Suppressor macrophage treated with lipopolysaccharide for 1 hour (primary cell): ENCODE results near the gene AXL.

Experiments
- DNase-seq, 3 donors: peaks; one replicate each; pipeline ENCODE4 v3.0.0-alpha.2; 2020 to 2022

AXL gene

GRCh38 chr19:41235480-41235879 lies 16.5 kb downstream of the AXL start:
- no peak for DNase-seq

DNA sequence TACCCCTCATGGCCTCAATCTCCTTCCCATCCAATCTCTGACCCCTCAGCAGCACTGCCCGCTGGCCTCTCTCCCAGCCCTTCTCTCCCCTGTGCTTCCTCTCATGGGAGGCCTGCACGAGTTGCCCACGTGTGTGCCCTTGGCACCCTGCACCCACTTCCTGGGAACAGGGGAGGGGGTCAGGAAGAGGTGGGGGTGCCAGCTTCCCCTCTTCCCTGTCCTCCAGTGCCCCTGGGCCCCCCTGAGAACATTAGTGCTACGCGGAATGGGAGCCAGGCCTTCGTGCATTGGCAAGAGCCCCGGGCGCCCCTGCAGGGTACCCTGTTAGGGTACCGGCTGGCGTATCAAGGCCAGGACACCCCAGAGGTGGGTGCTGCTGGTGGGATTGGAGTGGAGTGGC lies 19.2 kb downstream of the AXL start:
- DNase-seq, result no peak

DNA sequence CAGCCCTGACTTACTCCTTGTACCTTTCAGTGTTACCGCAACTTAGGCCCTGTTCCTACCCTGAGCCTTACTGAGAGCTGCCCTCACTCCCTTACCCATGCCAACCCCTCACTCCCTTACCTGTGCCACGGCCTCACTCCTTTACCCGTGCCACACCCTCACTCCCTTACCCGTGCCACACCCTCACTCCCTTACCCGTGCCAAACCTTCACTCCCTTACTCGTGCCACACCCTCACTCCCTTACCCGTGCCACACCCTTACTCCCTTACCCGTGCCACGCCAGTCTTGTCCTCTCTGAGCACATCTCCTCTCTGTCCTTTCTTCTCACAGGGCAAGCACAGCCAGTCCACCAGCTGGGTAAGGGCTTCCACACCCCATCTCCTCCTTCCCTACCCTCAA lies 20.3 kb downstream of the AXL start:
- no peak for DNase-seq

GRCh38 chr19:41239961-41240574 lies 21.0 kb downstream of the AXL start:
- DNase-seq, result no peak

- DNase-seq, result no peak
These were observed 22.8 kb downstream of the AXL start for GRCh38 chr19:41241859-41242258.

DNA sequence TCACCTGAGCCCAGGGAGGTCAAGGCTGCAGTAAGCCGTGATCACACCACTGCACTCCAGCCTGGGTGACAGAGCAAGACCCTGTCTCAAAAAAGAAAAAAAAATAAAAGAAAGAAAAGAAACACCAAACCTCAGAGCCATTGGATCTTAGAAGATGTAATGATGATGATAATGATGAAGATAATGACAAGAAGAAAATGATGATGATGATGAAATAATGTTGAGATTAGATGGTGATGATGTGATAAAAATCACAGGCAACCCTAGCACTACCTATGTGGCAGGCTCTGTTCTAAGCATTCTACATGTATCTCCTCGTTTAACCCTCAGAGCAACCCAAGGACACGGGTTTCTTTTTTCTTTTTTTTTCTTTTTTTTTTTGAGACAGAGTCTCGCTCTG lies 25.1 kb downstream of the AXL start:
- DNase-seq, result no peak

- DNase-seq, result no peak
These were observed 26.8 kb downstream of the AXL start for GRCh38 chr19:41245843-41246242.

GRCh38 chr19:41248895-41249294 lies 29.9 kb downstream of the AXL start:
- DNase-seq, result no peak

- no peak for DNase-seq
These were observed 30.8 kb downstream of the AXL start for GRCh38 chr19:41249707-41250423.

GRCh38 chr19:41253660-41254059 lies 34.6 kb downstream of the AXL start:
- no peak for DNase-seq

DNA sequence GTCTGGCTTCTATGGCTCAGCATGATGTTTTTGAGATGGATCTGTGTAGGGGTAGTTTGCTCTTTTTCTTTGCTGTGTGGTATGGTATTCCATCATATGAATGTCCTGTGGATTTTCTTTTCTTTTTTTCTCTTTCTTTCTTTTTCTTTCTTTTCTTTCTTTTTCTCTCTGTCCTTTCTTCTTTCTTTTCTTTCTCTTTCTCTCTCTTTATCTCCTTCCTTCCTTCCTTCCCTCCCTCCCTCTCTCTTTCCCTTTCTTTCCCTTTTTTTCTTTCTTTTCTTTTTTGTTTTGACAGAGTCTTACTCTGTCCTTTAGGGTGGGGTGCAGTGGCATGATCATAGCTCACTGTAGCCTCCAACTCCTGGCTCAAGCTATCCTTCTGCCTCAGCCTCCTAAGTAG lies 36.1 kb downstream of the AXL start:
- DNase-seq, result no peak

DNA sequence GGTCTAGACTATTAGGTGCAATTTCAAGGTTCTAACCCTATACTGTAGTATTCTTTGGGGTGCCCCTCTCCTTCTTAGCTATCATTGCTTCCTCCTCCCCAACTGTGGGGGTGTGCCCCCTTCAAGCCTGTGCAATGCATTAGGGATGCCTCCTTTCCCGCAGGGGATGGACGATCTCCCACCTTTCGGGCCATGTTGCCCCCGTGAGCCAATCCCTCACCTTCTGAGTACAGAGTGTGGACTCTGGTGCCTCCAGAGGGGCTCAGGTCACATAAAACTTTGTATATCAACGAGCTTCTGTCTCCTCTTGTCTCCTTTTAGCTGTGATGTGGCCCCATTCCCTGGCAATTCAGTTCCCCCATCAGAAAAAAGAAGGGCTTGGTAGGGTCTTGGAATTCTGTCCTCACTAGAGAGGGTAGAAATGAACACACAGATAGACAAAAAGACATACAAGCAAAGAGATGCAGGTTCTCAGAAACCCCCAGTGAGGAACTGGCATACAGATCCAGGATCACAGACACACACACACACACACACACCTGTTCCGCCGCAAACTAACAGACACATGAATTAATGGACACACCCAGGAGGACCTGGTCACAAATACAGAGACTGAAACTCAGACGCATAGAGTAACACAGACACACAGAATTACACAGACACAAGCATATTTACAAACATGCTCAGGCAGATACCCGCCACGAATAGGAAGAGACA lies 42.6 kb downstream of the AXL start:
- no peak for DNase-seq

GRCh38 chr19:41263042-41263849 lies 44.2 kb downstream of the AXL start:
- peak; percentile 27 to 59 (median 34) for DNase-seq

DNA sequence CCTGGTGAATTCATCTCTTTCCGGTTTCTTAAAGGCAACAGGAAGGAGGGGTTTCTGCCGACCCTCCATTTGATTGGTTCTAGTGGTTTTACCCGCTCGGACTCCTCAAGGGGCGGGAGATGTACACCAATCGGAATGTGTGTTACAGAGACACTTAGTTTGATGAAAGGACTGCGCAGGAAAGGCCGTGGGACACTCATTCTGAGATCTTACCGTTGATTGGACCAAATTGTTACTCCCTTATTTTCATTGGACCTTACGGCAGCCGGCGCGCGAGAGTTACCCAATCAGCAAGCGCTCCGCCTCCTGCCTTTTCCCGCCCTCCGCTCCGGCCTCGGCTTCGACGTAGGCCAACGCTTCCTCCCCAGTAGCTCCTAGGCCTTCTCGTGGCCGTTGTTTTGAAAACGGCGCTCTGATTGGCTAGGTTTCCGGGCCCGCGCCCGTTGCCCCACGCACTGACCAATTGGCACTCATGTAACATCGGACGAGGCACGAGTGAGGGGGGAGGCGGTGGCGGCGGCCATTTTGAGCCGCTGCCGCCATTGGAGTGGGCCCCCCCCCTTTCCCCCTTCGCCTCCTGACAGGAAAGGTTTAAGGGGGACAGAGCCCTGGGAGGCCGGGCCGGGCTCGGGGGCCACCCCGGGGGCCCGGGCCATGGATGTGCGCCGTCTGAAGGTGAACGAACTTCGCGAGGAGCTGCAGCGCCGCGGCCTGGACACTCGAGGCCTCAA lies 45.0 kb downstream of the AXL start, which contains the start of gene HNRNPUL1:
HNRNPUL1 (plus strand) TSS at position 523 of the 731 bp plus-strand sequence; CDS start at position 655, 132 bp downstream.
- DNase-seq, result peak; percentile 99 to 100 (median 100)

GRCh38 chr19:41264581-41265394 lies 45.8 kb downstream of the AXL start:
- DNase-seq, result peak in 2 of 3 donors; percentile 9 to 11

GRCh38 chr19:41265395-41266153 lies 46.6 kb downstream of the AXL start:
- peak in 2 of 3 donors; percentile 10 to 15 for DNase-seq

DNA sequence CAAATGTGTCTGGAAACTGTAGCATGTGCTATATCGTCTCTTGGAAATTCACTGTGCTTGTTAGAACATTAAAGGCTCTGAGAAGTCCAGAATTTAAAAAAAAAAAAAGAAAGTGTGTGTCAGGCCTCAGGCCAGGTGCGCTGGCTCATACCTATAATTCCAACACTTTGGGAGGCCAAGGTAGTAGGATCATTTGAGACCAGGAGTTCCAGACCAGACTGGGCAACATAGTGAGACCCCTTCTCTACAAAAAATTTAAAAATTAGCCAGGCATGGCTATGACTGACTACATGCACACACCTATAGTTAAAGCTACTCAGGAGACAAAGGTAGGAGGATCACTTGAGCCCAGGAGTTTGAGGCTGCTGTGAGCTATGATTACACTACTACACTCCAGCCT lies 50.0 kb downstream of the AXL start:
- no peak for DNase-seq

DNA sequence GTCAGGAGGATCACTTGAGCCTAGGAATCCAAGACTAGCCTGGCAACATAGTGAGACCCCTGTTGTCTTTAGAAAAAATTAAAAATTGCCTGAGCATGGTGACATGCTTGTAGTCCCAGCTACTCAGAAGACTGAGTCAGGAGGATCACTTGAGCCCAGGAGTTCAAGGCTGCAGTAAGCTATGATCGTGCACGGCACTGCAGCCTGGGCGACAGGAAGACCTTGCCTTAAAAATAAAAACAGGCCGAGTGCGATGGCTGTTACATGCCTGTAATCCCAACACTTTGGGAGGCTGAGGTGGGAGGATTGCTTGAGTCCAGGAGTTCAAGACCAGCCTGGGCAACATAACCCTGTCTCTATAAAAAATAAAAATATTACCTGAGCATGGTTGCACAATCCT lies 50.5 kb downstream of the AXL start:
- no peak for DNase-seq

GRCh38 chr19:41273076-41273475 lies 54.1 kb downstream of the AXL start:
- DNase-seq, result no peak

GRCh38 chr19:41274802-41275201 lies 55.8 kb downstream of the AXL start:
- DNase-seq, result no peak

GRCh38 chr19:41276231-41276630 lies 57.2 kb downstream of the AXL start:
- no peak for DNase-seq
